Ecto neural progenitor cell (in vitro differentiated cells): Measurements from ENCODE around the gene METTL3.
"Not testable (repeated sequence)": the region's sequence is repeated elsewhere in the genome, so short reads cannot be mapped to it uniquely, and the experiment has no call there.

Experiments
- DNase-seq: peaks from one replicate; pipeline ENCODE4 v3.0.0-alpha.2; 2018; ENCODE audit warnings: low spot score

Gene METTL3

DNA sequence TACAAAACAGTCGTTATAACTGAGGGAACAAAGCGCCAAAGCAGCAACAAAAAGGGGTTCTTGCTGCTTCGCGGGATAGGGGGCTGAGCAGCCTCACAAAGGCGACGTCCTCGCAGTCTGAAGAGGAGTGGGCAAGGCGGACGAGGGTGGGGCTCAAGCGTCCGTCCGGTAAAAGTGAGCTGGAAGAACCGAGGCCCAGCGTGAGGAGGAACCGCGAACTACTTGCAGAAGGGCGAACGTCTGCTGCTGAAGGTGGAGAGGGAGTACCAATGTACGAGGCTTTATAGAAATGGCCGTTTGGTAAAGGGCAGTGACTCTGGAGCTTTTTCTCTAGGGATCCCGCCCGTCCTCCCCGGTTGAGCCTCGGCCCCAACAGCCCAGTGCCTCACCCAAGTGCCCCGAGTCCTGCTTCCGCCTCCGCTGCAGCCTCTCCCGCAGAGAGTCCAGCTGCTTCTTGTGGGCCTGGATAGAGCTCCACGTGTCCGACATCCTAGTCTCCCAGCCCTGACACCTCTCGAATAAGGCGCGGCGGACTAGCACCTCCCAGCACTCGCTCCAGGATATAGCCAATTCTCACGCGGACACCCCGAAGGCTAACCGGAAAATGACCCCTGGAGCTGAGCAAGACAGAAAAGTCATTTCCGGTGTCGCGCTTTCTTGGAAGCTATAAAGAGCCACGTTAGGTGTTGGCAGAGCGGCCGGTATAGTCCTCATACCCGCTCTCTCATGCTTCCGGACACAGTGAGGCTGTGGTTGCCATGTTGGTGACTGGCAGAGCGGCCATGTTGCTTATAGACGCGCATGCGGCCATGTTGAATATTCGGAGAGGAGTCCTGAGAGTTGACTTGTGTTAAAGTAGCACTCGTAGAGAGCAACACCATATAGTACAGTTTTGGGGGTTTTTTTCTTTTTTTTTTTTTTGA, at the start of gene METTL3:
Gene METTL3, minus strand, starts transcription at position 606 of the 923 bp plus-strand sequence. Its CDS starts 117 bp downstream, at position 489.
- DNase-seq: peak; percentile 92

DNA sequence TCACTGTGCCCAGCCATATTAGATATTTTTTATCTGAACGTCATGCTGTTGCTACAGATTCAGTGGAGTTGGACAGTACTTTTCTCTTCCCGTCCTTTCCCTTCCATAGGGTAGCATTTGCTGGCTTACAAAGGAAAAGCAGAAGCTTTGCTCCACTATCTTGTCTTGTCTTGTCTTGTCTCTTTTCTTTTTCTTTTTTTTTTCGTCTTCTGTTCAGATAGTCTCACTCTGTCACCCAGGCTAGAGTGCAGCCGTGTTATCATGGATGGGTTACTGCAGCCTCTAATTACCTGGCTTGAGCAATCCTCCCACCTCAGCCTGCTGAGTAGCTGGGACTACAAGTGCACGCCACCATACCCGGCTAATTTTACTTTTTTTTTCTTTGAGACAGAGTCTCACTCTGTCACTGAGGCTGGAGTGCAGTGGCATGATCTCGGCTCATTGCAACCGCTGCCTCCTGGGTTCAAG, 47.6 kb upstream of the METTL3 start:
- no peak for DNase-seq

DNA sequence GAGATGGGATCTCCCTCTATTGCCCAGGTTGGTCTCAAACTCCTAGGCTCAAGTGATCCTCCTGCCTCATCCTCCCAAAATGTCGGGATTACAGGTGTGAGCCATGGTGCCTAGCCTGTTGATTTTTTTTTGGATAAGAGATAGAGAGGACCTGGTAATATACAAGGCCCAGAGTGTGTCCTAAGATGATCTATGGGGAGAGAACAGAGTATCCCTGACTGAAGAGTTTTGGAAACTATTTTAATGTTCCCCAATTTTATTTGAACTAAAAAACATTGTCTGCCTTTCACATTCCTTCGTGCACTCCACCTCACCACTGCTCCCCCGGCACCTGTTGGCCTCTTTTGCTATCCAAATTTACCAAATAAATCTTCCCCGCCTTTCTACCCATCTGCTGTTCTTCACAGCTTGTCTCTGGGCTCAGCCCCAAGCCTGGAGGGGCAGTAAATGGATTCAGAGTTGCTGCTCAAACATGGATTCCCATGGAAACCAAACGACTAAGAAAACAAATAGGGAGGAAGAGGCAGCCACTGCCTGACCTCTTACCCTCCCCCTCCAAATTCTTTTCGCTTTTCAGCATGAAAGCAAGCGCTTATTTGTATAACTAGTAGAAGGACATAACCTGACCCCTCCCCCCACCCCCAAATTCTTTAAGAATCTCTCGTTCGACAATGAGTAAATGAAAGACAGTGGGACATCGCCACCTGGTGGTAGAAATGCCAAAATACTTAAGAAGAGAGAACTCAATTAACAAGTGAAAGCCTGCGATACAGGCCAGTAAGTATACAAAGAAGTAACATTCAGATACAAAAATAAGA, 46.2 kb upstream of the METTL3 start:
- DNase-seq: peak; percentile 83

DNA sequence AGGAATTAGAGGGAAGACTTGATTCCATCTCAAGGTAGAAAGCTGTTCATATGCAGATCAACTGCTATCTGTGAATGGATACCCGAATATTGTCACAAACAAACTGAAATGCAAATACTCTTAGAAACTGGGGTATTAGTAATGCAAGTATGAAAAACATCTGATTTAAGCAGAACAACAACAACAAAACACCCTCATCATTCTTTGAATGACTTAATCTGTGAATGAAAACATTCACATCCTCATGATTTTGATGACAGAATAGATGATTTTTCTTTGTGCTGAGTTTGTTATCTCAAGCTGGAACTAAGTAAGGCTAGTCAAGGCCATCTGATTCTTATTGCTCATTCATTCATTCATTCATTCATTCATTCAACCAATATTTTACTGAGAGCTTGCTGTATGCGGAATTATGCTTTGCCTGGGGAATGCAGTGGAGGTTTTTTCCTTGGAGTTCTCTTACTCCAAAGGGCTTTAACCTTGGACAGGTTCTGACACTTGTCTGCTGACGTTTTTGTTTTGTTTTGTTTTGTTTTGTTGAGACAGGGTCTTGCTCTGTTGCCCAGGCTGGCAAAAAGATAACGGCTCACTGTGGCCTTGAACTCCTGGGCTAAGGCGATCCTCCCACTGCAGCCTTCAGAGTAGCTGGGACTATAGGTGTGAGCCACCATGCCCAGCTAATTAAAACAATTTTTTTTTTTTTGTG, 45.4 kb upstream of the METTL3 start:
- no peak for DNase-seq

DNA sequence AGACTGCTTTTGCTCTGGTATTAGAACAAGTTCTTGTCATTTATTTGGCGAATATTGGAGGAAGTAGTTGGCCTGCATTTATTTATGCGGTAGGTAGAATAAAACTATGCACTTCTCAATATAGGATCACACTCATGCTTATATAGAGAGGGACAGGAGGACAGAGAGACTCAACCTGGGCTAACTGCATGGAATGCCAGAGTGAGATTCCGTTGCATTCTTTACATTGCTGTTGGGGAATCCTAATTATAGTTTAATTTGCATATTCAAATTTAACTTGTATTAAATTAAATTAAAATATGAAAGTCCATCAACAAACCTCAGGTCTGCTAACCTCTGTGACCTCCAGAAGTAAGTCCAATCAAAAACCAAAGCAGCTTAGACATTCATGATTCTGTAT, 42.1 kb upstream of the METTL3 start:
- DNase-seq: no peak

DNA sequence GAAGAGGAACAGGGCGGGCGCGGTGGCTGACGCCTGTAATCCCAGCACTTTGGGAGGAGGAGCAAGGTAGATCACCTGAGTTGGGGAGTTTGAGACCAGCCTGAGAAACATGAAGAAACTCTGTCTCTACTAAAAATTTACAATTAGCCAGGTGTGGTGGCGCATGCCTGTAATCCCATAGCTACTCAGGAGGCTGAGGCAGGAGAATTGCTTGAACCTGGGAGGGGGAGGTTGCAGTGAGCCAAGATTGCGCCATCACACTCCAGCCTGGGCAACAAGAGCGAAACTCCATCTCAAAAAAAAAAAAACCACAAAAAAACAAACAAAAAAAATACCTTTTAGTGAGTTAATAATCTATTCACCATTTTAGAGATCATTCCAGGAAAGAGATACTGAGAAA, 33.4 kb upstream of the METTL3 start:
- not testable (repeated sequence) for DNase-seq

DNA sequence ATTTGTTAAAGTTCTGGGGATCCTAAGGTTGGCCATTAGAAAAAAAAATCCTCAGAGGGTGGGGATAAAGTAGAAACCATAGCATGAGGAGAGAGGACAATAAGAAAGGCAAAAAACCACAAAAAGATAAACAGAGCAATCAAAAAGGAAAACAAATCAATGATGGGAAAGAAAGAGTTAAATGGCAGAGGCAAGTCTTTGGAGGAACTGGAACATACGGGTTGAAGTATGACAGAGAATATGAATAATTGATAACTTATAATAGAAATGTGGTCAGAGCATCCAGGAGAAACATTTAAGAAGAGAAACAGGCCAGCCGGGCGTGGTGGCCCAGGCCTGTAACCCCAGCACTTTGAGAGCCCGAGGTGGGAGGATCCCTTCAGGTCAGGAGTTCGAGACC, 32.8 kb upstream of the METTL3 start:
- DNase-seq: no peak

DNA sequence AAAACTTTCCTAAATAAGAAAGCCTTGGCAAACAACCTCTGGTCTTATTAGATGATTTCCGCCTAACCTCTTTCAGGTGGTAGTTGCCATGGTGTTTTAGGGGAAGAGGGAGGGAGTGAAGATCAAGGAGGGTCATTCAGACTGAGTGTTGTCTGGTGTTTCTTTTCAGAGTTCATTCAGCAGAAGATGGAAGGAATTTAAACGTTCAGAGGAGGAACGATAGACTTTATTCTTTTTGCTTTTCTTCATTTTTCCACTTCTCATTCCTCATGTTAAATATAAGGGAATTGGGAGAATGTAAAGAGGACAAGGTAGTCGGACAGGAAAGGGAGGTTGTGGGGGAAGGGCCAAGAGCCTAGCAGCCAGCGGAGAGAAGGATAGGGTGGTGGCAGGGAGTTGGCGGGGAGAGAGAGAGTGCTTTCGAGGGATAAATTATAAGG, 32.4 kb upstream of the METTL3 start:
- DNase-seq: no peak

DNA sequence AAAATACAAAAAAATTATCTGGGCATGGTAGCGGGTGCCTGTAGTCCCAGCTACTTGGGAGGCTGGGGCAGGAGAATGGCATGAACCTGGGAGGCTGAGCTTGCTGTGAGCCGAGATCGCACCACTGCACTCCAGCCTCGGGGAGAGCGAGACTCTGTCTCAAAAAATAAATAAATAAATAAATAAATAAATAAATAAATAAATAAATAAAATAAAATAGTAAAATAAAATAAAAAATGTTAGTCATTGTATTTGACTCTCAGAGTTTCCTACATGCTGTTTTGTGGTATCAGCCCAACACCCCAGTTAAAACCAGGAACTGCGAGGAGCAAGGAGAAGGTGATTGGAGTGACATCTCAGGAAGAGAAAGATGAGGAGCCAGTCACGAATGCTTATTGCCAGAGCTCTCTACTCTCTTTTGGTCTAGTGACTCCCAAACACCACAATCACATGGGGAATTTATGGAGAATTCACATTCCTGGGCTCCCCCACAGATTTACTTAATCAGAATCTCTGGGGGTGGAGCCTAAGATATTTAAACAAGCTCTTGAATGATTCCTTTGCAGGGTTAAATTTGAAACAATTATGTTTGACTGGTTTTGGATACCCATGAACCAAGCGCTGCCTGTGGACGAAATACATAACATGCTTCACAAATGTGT, 30.4 kb upstream of the METTL3 start:
- DNase-seq: no peak

DNA sequence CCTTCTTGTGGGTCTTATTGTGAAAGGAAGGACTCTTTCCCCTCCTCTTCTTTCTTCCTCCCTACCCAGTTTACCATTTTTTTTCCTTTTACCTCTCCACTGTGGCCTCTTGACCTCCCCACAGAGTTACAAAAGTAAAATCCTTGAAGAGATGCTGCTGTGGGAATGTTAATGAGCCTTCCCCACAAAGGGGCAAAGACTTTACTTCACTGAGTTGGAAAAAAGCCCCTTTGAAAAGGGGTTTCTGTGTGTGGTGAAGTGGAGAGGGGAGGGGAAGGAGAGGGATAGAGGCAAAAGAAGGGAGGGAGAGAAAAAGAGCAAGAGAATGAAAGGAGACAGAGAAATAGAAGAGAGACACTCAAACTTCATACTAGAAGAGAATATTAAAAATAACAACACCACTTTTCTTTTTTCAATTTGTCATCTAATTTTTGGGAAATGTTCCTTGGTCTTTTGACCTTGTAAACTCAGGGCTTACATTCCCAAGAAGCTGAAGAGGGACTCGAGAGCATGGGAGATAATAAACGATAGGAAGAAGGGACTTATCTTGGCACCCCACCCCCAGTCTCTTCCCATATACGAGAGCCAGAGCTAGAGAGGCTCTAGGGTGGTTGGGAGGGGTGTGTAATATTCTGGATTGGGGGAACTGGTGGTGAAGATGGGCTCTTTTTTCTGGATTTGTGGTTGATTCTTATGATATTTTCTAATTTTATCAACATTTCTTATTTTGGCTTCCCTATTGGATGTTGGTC, 28.2 kb upstream of the METTL3 start:
- DNase-seq: peak; percentile 56

DNA sequence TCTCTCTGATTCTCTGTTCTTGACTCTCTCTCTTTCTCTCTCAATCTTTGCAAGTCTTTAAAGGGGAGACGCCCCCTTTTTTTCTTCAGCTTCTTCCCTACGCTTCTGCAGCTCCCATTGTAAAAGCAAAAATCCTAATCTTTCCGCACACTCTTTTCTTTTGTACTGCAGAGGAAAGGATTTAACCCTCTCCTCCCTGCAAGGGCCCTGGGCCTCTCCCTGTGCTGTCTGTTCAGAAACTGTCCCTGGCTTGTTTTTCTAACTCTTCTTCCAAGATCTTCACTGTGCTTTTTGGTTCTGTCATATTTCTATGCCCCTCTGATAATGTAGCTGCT, 25.9 kb upstream of the METTL3 start:
- no peak for DNase-seq

DNA sequence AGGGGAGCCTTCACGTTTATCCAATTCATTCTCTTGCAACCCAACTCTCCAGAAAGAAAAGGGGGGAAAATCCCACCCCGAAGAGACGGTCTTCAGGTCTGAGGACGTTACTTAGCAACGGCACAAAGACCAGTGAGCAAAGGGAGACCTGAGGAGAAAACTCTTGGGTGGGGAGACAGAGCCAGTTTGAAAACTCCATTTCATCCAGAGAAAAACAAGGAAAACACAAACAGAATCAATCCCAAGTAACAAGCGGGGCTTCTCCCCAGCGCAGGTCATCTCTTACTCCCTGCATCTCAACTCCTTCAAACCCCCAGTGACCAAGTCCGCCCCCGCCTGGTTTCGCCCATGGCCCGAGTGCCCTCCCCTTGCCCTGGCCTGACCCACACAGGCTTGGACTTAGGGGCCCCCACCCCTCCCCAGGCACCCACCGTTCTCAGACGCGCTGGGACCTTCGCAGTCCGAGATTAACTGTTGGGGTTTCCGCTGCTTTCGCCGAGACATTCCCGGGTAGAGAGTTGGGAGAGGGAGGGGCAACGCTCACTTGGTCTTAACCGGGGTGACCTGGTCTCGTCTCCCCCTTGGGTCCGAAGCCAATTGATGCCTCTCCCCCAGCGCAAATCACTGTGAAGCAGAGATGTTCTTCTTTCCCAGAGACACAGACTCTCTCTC, 25.4 kb upstream of the METTL3 start:
- DNase-seq: peak; percentile 79

DNA sequence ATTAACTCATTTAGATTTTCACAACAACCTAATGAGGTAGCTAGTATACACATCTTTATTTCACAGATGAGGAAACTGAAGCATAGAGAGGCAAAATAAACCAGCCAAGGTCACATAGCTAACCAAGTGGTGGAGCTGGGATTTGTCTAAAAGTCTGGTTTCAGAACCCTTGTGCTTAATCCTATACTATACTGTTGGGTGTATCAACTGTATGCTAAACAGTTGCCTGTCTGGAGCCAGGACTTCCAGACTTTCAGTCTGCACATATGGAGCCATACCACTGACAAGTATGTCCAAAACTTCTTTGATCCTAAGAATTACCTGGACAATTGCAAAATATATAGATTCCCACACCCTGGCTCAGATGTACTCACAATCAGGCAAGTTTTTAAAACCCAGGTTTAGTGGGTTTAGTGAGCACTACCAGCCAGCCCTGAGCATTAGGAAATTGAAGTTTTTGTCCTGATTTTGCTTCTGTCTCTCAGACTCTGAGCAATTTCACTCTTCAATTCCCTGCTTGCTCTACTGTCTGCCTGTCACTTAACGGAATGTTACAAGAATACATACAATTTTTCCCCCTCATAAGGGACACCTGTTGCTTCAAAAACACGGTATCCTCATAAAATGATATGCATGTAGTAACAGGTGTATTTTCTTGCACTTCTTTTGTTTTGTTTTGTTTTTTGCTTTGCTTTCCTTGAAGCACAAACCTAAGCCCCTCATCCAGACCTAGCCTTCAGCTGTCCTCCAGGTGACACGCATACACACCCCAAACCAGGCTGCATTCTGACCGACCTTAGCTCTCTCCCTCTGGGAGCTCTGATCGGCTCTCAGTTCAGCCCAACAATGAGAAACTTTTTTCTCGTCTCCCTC, 24.6 kb upstream of the METTL3 start:
- no peak for DNase-seq

DNA sequence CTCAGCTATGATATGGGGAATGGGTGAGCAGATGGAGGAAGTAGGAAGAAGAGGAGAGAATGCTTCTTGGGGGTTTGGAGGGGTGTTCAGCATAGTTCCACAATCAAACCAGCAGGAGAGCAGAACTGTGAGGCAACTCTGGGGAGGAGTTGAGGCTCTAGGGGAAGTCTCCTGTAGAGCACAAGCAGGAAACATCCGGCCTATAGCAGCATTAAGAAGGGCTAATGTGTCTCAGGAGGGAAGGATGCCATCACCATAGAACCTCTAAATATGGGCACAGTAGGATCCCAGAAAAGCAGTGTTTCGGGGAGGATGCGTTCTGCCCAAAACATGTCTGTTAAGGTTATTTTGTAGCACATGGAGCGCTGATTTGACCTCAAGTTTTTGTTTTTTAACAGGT, 23.4 kb upstream of the METTL3 start:
- DNase-seq: no peak

DNA sequence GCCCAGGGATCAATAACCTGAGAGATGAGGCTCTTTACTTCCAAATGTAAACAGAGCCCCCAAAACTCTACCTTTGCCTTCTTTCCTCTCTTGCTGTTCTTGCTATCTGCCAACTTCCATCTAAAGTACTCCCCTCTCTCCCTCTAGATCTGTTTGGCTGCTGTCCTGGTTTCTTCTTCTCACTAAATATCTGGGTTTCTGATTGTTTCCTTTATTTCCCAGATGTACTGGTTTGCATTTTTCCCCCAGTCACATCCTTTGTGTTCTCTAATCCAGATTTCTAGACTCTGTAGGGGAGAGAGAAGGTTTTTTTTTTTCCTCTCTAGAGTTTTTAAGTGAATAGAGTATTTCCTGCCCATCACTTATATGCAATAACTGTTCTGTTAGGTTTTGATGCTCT, 22.2 kb upstream of the METTL3 start:
- DNase-seq: no peak

DNA sequence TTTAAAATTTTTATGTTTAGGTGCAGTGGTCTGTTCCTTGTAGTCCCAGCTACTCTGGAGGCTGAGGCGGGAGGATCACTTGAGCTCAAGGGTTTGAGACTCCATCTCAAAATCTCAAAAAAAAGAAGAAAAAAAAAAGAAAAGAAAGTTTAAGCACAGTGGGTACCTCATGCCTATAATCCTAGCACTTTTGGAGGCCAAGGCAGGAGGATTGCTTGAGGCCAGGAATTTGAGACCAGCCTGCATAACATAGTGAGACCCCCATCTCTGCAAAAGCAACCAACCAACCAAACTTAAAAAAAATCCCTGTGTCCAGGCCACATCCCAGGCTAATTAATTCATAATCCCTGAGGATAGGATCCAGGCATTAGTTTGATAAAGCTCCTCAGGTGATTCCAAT, 18.4 kb upstream of the METTL3 start:
- DNase-seq: no peak

DNA sequence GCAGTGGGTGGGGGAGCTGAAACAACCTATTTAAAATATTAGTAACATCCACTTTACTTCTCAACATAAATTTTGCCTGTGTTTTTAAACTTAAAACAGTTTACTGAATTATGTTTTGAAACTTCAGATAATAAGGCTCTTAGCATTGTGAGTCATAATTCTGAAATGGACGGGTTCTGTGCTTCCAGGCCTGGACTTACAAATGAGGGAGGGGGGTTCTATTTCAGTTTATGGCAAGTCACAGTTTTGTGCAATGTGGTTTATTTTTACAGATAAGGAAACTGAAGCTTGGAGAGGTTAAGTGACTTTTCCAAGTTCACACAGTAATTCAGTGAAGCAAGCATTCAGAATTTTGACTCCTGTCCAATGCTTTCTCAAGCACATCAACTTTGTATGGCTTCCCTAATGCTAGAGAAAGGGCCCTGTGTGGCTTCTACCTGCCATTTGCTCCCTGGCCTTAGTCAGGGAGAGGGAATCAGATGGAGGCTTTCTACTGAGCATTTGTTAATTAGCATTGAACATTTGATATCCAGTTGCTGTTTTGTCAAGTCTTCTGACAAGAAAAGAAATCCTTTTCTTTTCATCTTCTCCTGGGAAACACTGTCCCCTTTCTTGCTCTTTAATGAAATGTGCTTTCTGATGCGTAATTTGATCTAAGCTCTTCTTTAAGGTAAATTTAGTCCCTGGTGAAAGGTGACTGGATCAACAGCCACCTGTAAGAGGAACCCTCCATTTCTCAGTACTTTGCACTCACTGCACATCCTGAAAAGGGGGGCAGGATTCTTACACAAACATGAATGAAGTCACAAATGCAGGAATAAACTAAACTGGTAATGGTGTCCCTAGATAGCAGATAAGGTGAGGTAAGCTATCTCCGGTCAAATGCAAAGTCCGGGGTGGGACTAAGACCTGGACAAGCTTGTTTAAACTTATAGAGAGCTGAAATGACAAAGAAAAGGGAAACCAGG, 17.5 kb upstream of the METTL3 start:
- no peak for DNase-seq

DNA sequence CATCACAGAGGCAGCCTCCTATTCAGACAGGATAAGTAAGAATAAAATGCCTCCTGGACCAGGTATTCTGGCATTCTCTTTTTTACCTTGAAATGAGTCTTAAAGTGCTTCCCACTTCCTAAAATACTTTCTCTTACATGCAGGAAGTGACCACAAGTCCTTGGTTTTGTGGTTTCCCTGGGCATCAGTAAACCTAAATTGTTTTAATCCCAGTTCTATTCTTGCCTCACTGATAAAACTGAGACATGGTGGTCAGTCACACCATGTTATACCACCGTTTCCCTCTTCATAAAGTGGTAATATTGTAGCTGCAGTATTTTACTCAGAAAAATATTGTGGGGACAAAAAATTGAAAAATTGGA, 16.2 kb upstream of the METTL3 start:
- no peak for DNase-seq
